Gastroesophageal sphincter (tissue), 3 donors: ENCODE measurements around the gene JAK2.
"Not testable (repeated sequence)": the region's sequence is repeated elsewhere in the genome, so short reads cannot be mapped to it uniquely, and the experiment has no call there.

Experiments used
- POLR2A ChIP-seq, 2 donors: fragments of 450-650 bp; IDR thresholded peaks; one replicate each; pipeline ENCODE4 v1.6.1; 2017; ENCODE audit warnings: antibody characterized with exemption in 2 of 2, mild to moderate bottlenecking in 2 of 2, moderate library complexity in 1 of 2
- TF ChIP-seq, protein P1 (sequence below), 4 experiments: fragments of 200-600 bp in 2 of 4; fragments of 450-650 bp in 2 of 4; sonication (generic) in 1 of 4; IDR thresholded peaks; one replicate each; pipeline ENCODE4 v1.5.1; 2017 to 2019; ENCODE audit warnings: antibody characterized with exemption in 4 of 4, mild to moderate bottlenecking in 2 of 4, moderate library complexity in 2 of 4

DNA sequence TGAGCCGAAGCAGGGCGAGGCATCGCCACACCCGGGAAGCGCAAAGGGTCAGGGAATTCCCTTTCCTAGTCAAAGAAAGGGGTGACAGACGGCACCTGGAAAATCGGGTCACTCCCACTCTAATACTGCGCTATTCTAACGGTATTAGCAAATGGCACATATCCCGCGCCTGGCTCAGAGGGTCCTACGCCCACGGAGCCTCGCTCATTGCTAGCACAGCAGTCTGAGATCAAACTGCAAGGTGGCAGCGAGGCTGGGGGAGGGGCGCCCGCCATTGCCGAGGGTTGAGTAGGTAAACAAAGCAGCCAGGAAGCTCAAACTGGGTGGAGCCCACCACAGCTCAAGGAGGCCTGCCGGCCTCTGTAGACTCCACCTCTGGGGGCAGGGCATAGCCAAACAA is 46.9 kb downstream of the JAK2 start:
- TF ChIP-seq, protein P1, sequence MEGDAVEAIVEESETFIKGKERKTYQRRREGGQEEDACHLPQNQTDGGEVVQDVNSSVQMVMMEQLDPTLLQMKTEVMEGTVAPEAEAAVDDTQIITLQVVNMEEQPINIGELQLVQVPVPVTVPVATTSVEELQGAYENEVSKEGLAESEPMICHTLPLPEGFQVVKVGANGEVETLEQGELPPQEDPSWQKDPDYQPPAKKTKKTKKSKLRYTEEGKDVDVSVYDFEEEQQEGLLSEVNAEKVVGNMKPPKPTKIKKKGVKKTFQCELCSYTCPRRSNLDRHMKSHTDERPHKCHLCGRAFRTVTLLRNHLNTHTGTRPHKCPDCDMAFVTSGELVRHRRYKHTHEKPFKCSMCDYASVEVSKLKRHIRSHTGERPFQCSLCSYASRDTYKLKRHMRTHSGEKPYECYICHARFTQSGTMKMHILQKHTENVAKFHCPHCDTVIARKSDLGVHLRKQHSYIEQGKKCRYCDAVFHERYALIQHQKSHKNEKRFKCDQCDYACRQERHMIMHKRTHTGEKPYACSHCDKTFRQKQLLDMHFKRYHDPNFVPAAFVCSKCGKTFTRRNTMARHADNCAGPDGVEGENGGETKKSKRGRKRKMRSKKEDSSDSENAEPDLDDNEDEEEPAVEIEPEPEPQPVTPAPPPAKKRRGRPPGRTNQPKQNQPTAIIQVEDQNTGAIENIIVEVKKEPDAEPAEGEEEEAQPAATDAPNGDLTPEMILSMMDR (IDR thresholded peaks at IDR 0.05): not testable (repeated sequence)
- TF ChIP-seq POLR2A (IDR thresholded peaks at IDR 0.05): not testable (repeated sequence)
